GM18519 (cell line): ENCODE results near the gene LEFTY1.

Source experiments
- ATAC-seq: cut with Tn5 transposase; IDR thresholded peaks from one replicate; pipeline ENCODE4 v1.9.1; 2021; ENCODE audit warnings: mild to moderate bottlenecking, moderate library complexity; ENCODE audit not compliant: unreplicated experiment, low FRiP score

The LEFTY1 gene

GRCh38 chr1:225876900-225877510 lies 11.9 kb downstream of the LEFTY1 start:
- ATAC-seq, result no peak

GRCh38 chr1:225875044-225875815 lies 13.7 kb downstream of the LEFTY1 start:
- no peak for ATAC-seq

- no peak for ATAC-seq
Measured at GRCh38 chr1:225874431-225874830, 14.5 kb downstream of the LEFTY1 start.

- no peak for ATAC-seq
Measured at GRCh38 chr1:225873281-225873850, 15.6 kb downstream of the LEFTY1 start.

GRCh38 chr1:225872075-225872430 lies 16.9 kb downstream of the LEFTY1 start:
- no peak for ATAC-seq

- ATAC-seq, result no peak
Measured at GRCh38 chr1:225871359-225872074, 17.4 kb downstream of the LEFTY1 start.

- no peak for ATAC-seq
Measured at GRCh38 chr1:225870911-225871310, 18.0 kb downstream of the LEFTY1 start.

- ATAC-seq, result no peak
Measured at GRCh38 chr1:225868631-225869330, 20.2 kb downstream of the LEFTY1 start.

GRCh38 chr1:225866981-225867380 lies 22.0 kb downstream of the LEFTY1 start:
- no peak for ATAC-seq

GRCh38 chr1:225866061-225866837 lies 22.7 kb downstream of the LEFTY1 start:
- no peak for ATAC-seq

GRCh38 chr1:225865514-225865913 lies 23.4 kb downstream of the LEFTY1 start:
- no peak for ATAC-seq

GRCh38 chr1:225863167-225863566 lies 25.8 kb downstream of the LEFTY1 start:
- no peak for ATAC-seq

- ATAC-seq, result no peak
Measured at GRCh38 chr1:225862581-225862950, 26.4 kb downstream of the LEFTY1 start.

- ATAC-seq, result no peak
Measured at GRCh38 chr1:225861834-225862580, 26.9 kb downstream of the LEFTY1 start.

GRCh38 chr1:225860876-225861441 lies 28.0 kb downstream of the LEFTY1 start:
- ATAC-seq, result no peak

- ATAC-seq, result no peak
Measured at GRCh38 chr1:225860107-225860506, 28.8 kb downstream of the LEFTY1 start.

GRCh38 chr1:225859151-225859550 lies 29.8 kb downstream of the LEFTY1 start:
- no peak for ATAC-seq

GRCh38 chr1:225857256-225857655 lies 31.7 kb downstream of the LEFTY1 start:
- no peak for ATAC-seq
